Aorta (tissue), 5 donors: ENCODE measurements around the gene TCEAL3. TPM values are rescaled to one million over a fixed set of nuclear protein-coding genes. Genes with fewer than 3 reads are reported as not detected.
"Not testable (repeated sequence)": the region's sequence is repeated elsewhere in the genome, so short reads cannot be mapped to it uniquely, and the experiment has no call there.

Experiments used
- ATAC-seq: fragments of 200-7000 bp; cut with Tn5 transposase; one replicate; pipeline ENCODE4 v1.9.1; 2022; ENCODE audit warnings: moderate library complexity; ENCODE audit not compliant: low FRiP score
- DNase-seq, 2 donors: peaks; one replicate each; pipeline ENCODE4 v3.0.0-alpha.2; 2020
- H3K27ac ChIP-seq, 2 donors: one replicate each; pipeline ENCODE4 v1.5.1; 2013; ENCODE audit warnings: low read length in 2 of 2, mild to moderate bottlenecking in 2 of 2, moderate library complexity in 2 of 2, control low read depth in 1 of 2, inconsistent platforms in 1 of 2, low read depth in 1 of 2
- H3K27me3 ChIP-seq, 2 donors: one replicate each; pipeline ENCODE4 v1.6.1; 2013; ENCODE audit warnings: control low read depth in 1 of 2, low read length in 1 of 2, mild to moderate bottlenecking in 1 of 2, moderate library complexity in 1 of 2; ENCODE audit not compliant: insufficient read depth in 2 of 2, control insufficient read depth in 1 of 2
- H3K36me3 ChIP-seq, 2 donors: one replicate each; pipeline ENCODE4 v1.6.1; 2013; ENCODE audit warnings: control low read depth in 1 of 2, low read length in 1 of 2, mild to moderate bottlenecking in 1 of 2; ENCODE audit not compliant: insufficient read depth in 2 of 2, control insufficient read depth in 1 of 2
- H3K4me1 ChIP-seq, 2 donors: one replicate each; pipeline ENCODE4 v1.6.1; 2013; ENCODE audit warnings: low read length in 2 of 2, control low read depth in 1 of 2, mild to moderate bottlenecking in 1 of 2, moderate library complexity in 1 of 2; ENCODE audit not compliant: insufficient read depth in 2 of 2, control insufficient read depth in 1 of 2
- H3K4me3 ChIP-seq, 2 donors: one replicate each; pipeline ENCODE4 v1.5.1; 2013; ENCODE audit warnings: low read length in 2 of 2, control low read depth in 1 of 2, mild to moderate bottlenecking in 1 of 2
- H3K9me3 ChIP-seq: one replicate; pipeline ENCODE4 v1.6.1; 2013; ENCODE audit warnings: mild to moderate bottlenecking, low read length; ENCODE audit not compliant: control insufficient read depth
- WGBS, 2 donors: extraction: QIAGEN DNeasy Blood & Tissue Kit; methylation state at CpG; one replicate each; pipeline ENCODE4 v1.1.7; 2013; 5-methylcytosine and 5-hydroxymethylcytosine counted together
- intact Hi-C, 2 donors: fragments of 100-400 bp; cut with DNase I; formaldehyde crosslinking; loops; one replicate each; pipeline versions ENCODE4 v1.14.2 to v1.15.0; 2022
- polyA plus RNA-seq, 2 donors: library from polyadenylated mRNA; stranded (reverse); fragments of 200-250 nt; gene quantifications; one replicate each; pipeline ENCODE4 v1.2.3, GENCODE V29; 2013
- total RNA-seq, 2 donors: library from RNA; stranded (reverse); fragmentation: NEBNext Ultra II Directional; extraction: Animal tissue kit (Norgen Biotek cat#: 25700); gene quantifications; one replicate each; pipeline ENCODE4 v1.2.1, GENCODE V29; 2021
- donor health status: healthy with polysubstance abuse.
- donor health status: Bipolar disorder and iron deficiency.
- donor health status: DM: no; HTN: no; CAD: no.
- donor health status: DM: no; HTN: no; CAD: no.
- donor health status: DM: yes; HTN: yes; CAD: no.

Gene TCEAL3
- total and polyA plus RNA-seq, 4 donors: 34.6 to 392 (median 163) TPM

DNA sequence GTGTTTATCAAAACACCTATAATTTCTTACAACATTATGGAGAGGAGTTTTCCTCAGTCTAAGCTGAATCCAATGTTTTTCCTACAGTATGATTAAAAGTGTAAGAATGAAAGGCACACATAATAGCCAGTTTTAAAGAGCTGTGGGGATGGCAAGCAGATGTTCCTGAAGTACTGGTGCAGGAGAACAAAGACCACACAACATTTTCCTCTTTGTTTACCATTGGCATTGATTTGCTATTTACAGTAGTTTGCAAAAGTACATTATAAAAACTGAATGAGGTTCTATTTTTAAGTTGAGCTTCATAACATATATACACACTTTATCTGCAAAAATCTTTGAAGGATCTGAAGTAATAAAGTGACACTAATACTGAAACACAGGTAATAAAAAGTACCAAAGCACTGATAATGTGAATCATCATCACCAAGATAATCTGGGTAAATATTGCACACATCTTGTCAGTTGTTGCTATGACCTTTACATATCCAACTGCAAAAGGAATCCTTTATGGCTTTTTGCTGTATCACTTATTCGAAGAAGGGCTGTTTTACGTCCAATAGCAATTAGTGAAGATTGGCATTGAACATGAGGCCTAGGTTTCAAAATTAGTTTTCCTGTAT lies 43.5 kb downstream of the TCEAL3 start:
- Histone ChIP-seq H3K27me3 (no peaks in the 10 kb centered on the region), H3K4me1 (no peaks in the 10 kb centered on the region), H3K9me3 (no peaks in the 10 kb centered on the region), H3K27ac (no peak overlapping the region), H3K4me3 (no peak overlapping the region), H3K36me3 (no peaks in the 10 kb centered on the region)
- intact Hi-C loops: no loop called here
- DNase-seq (no peak), ATAC-seq (no peak)
- WGBS, 2 donors: 97 to 99% methylated on average over 2 of the region's 2 CpGs

DNA sequence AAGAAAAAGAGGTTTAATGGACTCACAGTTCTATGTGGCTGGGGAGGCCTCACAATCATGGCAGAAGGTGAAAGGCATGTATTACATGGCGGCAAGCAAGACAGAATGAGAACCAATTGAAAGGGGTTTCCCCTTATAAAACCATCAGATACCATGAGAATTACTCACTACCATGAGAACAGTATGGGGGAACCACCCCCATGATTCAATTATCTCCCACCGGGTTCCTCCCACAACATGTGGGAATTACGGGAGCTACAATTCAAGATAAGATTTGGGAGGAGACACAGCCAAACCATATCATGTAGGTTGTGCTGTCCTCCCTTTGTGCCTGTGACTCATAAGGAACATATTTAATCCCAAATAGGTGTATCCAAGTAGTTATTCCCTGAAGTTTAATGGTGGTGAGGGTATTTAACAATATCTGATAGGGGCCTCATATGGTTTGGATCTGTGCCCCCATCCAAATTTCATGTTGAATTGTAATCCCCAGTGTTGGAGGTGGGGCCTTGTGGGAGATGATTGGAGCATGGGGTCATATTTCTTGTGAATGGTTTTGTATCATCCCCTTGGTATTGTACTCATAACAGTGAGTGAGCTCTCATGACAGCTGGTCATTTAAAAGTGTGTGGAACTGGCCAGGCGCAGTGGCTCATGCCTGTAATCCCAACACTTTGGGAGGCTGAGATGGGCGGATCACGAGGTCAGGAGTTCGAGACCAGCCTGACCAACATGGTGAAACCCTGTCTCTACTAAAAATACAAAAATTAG lies 47.7 kb downstream of the TCEAL3 start:
- intact Hi-C loops, H3K27ac ChIP-seq, H3K27me3 ChIP-seq, DNase-seq, ATAC-seq, H3K4me3 ChIP-seq, H3K36me3 ChIP-seq, H3K9me3 ChIP-seq, H3K4me1 ChIP-seq: not testable (repeated sequence)
- WGBS, 2 donors: 82 to 96% methylated on average over 7 of the region's 7 CpGs

DNA sequence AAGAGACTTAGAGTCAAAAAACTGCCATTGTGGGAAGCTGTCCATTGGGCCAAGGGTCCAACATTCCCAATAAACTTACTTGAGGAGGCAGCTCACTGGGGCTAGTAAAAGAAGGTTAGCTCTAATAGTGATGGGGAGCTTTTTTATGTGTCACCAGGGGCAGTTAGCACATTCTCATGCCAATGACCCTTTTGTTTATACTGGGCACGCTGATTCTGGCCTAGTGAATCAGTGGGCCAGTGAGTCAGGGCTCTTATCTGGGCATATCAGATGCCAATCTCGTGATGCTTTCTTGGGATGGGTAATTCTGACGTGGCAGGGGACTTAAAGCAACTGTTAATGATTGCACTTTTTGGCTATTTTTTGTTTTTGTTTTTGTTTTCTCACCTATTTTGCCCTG lies 48.9 kb downstream of the TCEAL3 start:
- Histone ChIP-seq H3K9me3 (no peaks in the 10 kb centered on the region), H3K27ac (no peak overlapping the region), H3K36me3 (no peaks in the 10 kb centered on the region), H3K27me3 (no peaks in the 10 kb centered on the region), H3K4me1 (peaks cover 0 to 2% of the 10 kb centered on the region in 2 donors), H3K4me3 (no peak overlapping the region)
- ATAC-seq: no peak
- 9 to 17% methylated on average over 3 of the region's 3 CpGs for WGBS, 2 donors
- intact Hi-C loops: no loop called here
- no peak for DNase-seq

DNA sequence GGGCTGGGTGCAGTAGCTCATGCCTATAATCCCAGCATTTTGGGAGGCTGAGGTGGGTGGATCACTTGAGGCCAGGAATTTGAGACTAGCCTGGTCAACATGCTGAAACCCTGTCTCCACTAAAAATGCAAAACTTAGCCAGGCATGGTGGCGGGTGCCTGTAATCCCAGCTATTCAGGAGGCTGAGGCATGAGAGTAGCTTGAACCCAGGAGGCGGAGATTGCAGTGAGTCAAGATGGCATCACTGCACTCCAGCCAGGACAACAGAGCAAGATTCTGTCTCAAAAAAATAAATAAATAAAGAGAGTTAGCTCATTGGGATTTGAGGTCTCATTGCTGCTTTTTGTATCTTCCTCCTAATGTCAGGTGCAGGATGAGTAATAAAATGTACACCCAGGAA lies 49.3 kb downstream of the TCEAL3 start:
- H3K36me3 ChIP-seq, H3K4me3 ChIP-seq, ATAC-seq, H3K4me1 ChIP-seq, DNase-seq, H3K9me3 ChIP-seq, intact Hi-C loops, H3K27me3 ChIP-seq, H3K27ac ChIP-seq: not testable (repeated sequence)
- 94% methylated on average over 2 of the region's 2 CpGs for WGBS, 2 donors

DNA sequence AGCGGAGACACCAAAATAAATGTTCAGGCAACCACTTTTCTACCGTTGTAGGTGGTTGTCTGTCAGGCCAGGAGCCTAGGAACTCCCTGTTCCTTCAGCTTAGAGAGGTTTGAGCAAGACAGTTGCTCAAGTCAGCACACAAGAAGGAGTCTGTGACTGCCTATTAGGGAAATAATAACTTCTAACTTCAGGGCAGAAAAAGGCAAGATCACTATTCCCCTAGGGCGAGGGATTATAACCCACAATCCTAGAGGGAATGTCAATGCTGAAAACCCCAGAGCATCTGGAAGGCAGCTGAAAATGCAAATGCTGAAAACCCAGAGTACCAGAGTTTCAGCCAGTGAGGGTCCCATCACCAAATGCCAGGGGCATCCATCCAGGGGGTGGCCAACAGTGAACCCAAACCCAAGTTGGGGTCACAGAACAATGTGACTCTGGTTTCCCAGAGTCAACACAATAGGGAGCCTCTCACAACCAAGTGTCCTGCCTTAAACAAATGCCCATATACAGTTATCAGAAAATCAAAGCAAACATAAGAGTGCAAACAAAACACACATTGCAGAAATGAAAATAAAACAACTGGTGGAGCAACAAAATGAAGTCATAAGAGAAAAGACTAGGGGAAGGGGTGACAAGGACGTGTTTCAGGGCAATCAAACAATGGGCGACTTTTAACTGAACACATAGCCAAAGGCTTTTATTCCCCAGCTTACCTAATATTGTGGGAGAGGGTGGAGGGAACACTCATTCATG lies 51.1 kb downstream of the TCEAL3 start:
- Histone ChIP-seq H3K4me1 (peaks cover 0 to 2% of the 10 kb centered on the region in 2 donors), H3K36me3 (no peaks in the 10 kb centered on the region), H3K9me3 (no peaks in the 10 kb centered on the region), H3K27ac (no peak overlapping the region), H3K4me3 (no peak overlapping the region), H3K27me3 (no peaks in the 10 kb centered on the region)
- intact Hi-C loops: no loop called here
- WGBS, 2 donors: 61 to 84% methylated on average over 5 of the region's 5 CpGs
- ATAC-seq: no peak
- DNase-seq: no peak

DNA sequence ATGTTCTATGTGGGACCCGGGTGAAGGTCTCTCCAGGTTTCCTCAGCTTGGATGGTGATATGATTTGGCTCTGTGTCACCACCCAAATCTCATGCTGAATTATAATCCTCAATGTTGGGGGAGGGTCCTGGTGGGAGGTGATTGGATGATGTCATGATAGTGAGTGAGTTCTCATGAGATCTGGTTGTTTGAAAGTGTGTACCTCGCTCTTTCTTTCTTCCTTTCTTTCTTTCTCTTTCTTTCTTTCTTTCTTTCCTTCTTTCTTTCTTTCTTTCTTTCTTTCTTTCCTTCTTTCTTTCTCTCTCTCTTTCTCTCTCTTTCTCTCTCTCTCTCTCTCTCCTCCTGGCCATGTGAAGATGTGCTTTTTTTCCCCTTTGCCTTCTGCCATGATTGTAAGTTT lies 51.7 kb downstream of the TCEAL3 start:
- WGBS, 2 donors: 84 to 92% methylated on average over 2 of the region's 2 CpGs
- H3K27me3 ChIP-seq, H3K27ac ChIP-seq, ATAC-seq, H3K36me3 ChIP-seq, H3K9me3 ChIP-seq, intact Hi-C loops, H3K4me3 ChIP-seq, H3K4me1 ChIP-seq, DNase-seq: not testable (repeated sequence)

Other genes with a start within 250 kb of the TCEAL3 start
- gene BEX3, start 231.4 kb upstream of the TCEAL3 start, total RNA-seq: 10 to 100 TPM; 64.8 to 83.7 TPM
- gene BEX3, start 231.4 kb upstream of the TCEAL3 start, polyA plus RNA-seq: 100 to 1,000 TPM; 201 to 237 TPM
- gene RAB40A, start 88.5 kb upstream of the TCEAL3 start, total RNA-seq: 1 to 10 TPM; 1.3 to 1.8 TPM
- 1 to 10 TPM in 1 of 2 donors, not detected in 1; 3.5 TPM for gene RAB40A, start 88.5 kb upstream of the TCEAL3 start, polyA plus RNA-seq
- 100 to 1,000 TPM in 1 of 2 donors, 10 to 100 TPM in 1; 97.2 to 187 TPM for gene TCEAL4, start 22.4 kb upstream of the TCEAL3 start, total RNA-seq
- 1,000 to 10,000 TPM; 1,036 to 1,452 TPM for gene TCEAL4, start 22.4 kb upstream of the TCEAL3 start, polyA plus RNA-seq
- gene TCEAL1, start 21.0 kb downstream of the TCEAL3 start, total RNA-seq: 10 to 100 TPM; 37.0 to 73.9 TPM
- 100 to 1,000 TPM; 219 to 258 TPM for gene TCEAL1, start 21.0 kb downstream of the TCEAL3 start, polyA plus RNA-seq
- 100 to 1,000 TPM; 214 to 399 TPM for gene MORF4L2, start 78.7 kb downstream of the TCEAL3 start, total RNA-seq
- 100 to 1,000 TPM; 651 to 791 TPM for gene MORF4L2, start 78.7 kb downstream of the TCEAL3 start, polyA plus RNA-seq
- gene TMEM31, start 102.9 kb downstream of the TCEAL3 start, total RNA-seq: not detected
- gene TMEM31, start 102.9 kb downstream of the TCEAL3 start, polyA plus RNA-seq: not detected
- 10 to 100 TPM in 1 of 2 donors, 1 to 10 TPM in 1; 7.7 to 21.3 TPM for gene PLP1, start 168.9 kb downstream of the TCEAL3 start, total RNA-seq
- gene PLP1, start 168.9 kb downstream of the TCEAL3 start, polyA plus RNA-seq: under 1 TPM; 0.50 to 0.95 TPM
- gene RAB9B, start 224.3 kb downstream of the TCEAL3 start, total RNA-seq: 1 to 10 TPM; 6.5 to 7.9 TPM
- gene RAB9B, start 224.3 kb downstream of the TCEAL3 start, polyA plus RNA-seq: 1 to 10 TPM; 1.6 to 5.0 TPM